Body of pancreas (tissue), 4 donors: ENCODE data around the gene CCL25. TPM values are rescaled to one million over a fixed set of nuclear protein-coding genes. Genes with fewer than 3 reads are reported as not detected.
"Not testable (repeated sequence)": the region's sequence is repeated elsewhere in the genome, so short reads cannot be mapped to it uniquely, and the experiment has no call there.

ENCODE experiments used
- ATAC-seq: fragments of 150-250 bp; one replicate; pipeline ENCODE4 v1.9.1; 2016
- DNase-seq, 4 donors: peaks; one replicate each; pipeline ENCODE4 v3.0.0-alpha.2; 2019
- H3K27ac ChIP-seq, 4 donors: fragments of 200-600 bp; sonication (generic); 1 replicate in 3 of 4; 2 replicates in 1 of 4; pipeline versions ENCODE4 v1.5.1 to v1.6.1; 2016 to 2019; ENCODE audit warnings: mild to moderate bottlenecking in 1 of 4, mixed read lengths in 1 of 4, moderate library complexity in 1 of 4
- H3K27me3 ChIP-seq, 2 donors: fragments of 200-600 bp; sonication (generic); one replicate each; pipeline ENCODE4 v1.6.0; 2016; ENCODE audit warnings: mild to moderate bottlenecking in 1 of 2
- H3K36me3 ChIP-seq, 2 donors: fragments of 200-600 bp; sonication (generic); replicated peaks in 1 of 2; 2 replicates each; pipeline ENCODE4 v1.5.1; 2016; ENCODE audit warnings: low read depth in 2 of 2; ENCODE audit not compliant: insufficient read depth in 1 of 2
- H3K4me1 ChIP-seq: fragments of 200-600 bp; sonication (generic); one replicate; pipeline ENCODE4 v1.6.0; 2016
- H3K4me3 ChIP-seq, 2 donors: fragments of 200-600 bp; sonication (generic); 1 replicate in 1 of 2; 2 replicates in 1 of 2; pipeline ENCODE4 v1.5.1; 2016 to 2019
- H3K9me3 ChIP-seq, 3 donors: fragments of 200-600 bp; sonication (generic); 1 replicate in 2 of 3; 2 replicates in 1 of 3; pipeline ENCODE4 v1.5.1; 2016
- CTCF ChIP-seq, 7 experiments: fragments of 450-650 bp in 4 of 7; fragments of 200-600 bp in 3 of 7; sonication (generic) in 3 of 7; IDR thresholded peaks; one replicate each; pipeline ENCODE4 v1.5.1; 2016 to 2019; ENCODE audit warnings: antibody characterized with exemption in 7 of 7
- POLR2A ChIP-seq, 3 donors: fragments of 450-650 bp; IDR thresholded peaks; one replicate each; pipeline ENCODE4 v1.6.1; 2016; ENCODE audit warnings: antibody characterized with exemption in 3 of 3, mild to moderate bottlenecking in 2 of 3
- WGBS, 2 donors: methylation state at CpG; one replicate each; pipeline ENCODE4 v1.1.5; 2017; 5-methylcytosine and 5-hydroxymethylcytosine counted together
- intact Hi-C: fragments of 100-400 bp; cut with DNase I; formaldehyde crosslinking; loops from one replicate; pipeline ENCODE4 v1.15.1; 2023
- total RNA-seq, 2 donors: library from RNA; depleted of rRNA; stranded (reverse); fragments of >200 nt; gene quantifications; one replicate each; pipeline ENCODE4 v1.1.0, GENCODE V29; 2016

CCL25 gene
- total RNA-seq, 2 donors from 2014 or later, result not detected

GRCh38 chr19:8025316-8025715, 27.2 kb upstream of the CCL25 start:
- Histone ChIP-seq H3K27me3 (no peaks in the 10 kb centered on the region), H3K4me1 (no peaks in the 10 kb centered on the region), H3K9me3 (no peaks in the 10 kb centered on the region), H3K36me3 (no peaks in the 10 kb centered on the region), H3K4me3 (no peak overlapping the region), H3K27ac (no peak overlapping the region)
- no peak for DNase-seq
- ATAC-seq, result no peak
- intact Hi-C loops, result no loop called here
- TF ChIP-seq CTCF (IDR thresholded peaks at IDR 0.05), result no peak
- no peak for TF ChIP-seq POLR2A (IDR thresholded peaks at IDR 0.05)
- 64 to 72% methylated on average over 5 of the region's 5 CpGs for WGBS, 2 donors

GRCh38 chr19:8028951-8029491, 23.5 kb upstream of the CCL25 start:
- intact Hi-C loops, result no loop called here
- Histone ChIP-seq H3K27me3 (no peaks in the 10 kb centered on the region), H3K4me3 (no peak overlapping the region), H3K9me3 (no peaks in the 10 kb centered on the region), H3K4me1 (no peaks in the 10 kb centered on the region), H3K36me3 (no peaks in the 10 kb centered on the region), H3K27ac (no peak overlapping the region)
- TF ChIP-seq POLR2A (IDR thresholded peaks at IDR 0.05), result no peak
- no peak for DNase-seq
- no peak for ATAC-seq
- WGBS, 2 donors, result 58% methylated on average over 11 of the region's 12 CpGs; no CpG with 5 or more reads in 1 of the 2 donors

- Histone ChIP-seq H3K36me3 (no peaks in the 10 kb centered on the region), H3K4me3 (no peak overlapping the region), H3K4me1 (no peaks in the 10 kb centered on the region), H3K9me3 (no peaks in the 10 kb centered on the region), H3K27me3 (no peaks in the 10 kb centered on the region), H3K27ac (no peak overlapping the region)
- intact Hi-C loops, result no loop called here
- TF ChIP-seq CTCF (IDR thresholded peaks at IDR 0.05) (no peak), POLR2A (IDR thresholded peaks at IDR 0.05) (no peak)
- no peak for ATAC-seq
- no peak for DNase-seq
- 81 to 91% methylated on average over 8 of the region's 8 CpGs for WGBS, 2 donors
Measured at GRCh38 chr19:8030960-8031359, 21.6 kb upstream of the CCL25 start.

GRCh38 chr19:8033287-8034177, 19.0 kb upstream of the CCL25 start:
- DNase-seq, H3K27ac ChIP-seq, H3K9me3 ChIP-seq, intact Hi-C loops, H3K27me3 ChIP-seq, H3K4me1 ChIP-seq, H3K36me3 ChIP-seq, H3K4me3 ChIP-seq, ATAC-seq: not testable (repeated sequence)
- WGBS, 2 donors, result 68 to 79% methylated on average over 16 to 22 of the region's 22 CpGs

- no peaks in the 10 kb centered on the region for H3K27me3 ChIP-seq
- no peak for DNase-seq
- 84 to 90% methylated on average over 6 of the region's 6 CpGs for WGBS, 2 donors
- no peaks in the 10 kb centered on the region for H3K4me1 ChIP-seq
- no peak overlapping the region for H3K4me3 ChIP-seq
- intact Hi-C loops, result no loop called here
- no peaks in the 10 kb centered on the region for H3K9me3 ChIP-seq
- no peaks in the 10 kb centered on the region for H3K36me3 ChIP-seq
- H3K27ac ChIP-seq, result no peak overlapping the region
- TF ChIP-seq CTCF (IDR thresholded peaks at IDR 0.05) (no peak), POLR2A (IDR thresholded peaks at IDR 0.05) (no peak)
- ATAC-seq, result no peak
Measured at GRCh38 chr19:8034178-8034525, 18.4 kb upstream of the CCL25 start.
